ENCODE measurements around the gene ZIC2.

The ZIC2 gene

DNA sequence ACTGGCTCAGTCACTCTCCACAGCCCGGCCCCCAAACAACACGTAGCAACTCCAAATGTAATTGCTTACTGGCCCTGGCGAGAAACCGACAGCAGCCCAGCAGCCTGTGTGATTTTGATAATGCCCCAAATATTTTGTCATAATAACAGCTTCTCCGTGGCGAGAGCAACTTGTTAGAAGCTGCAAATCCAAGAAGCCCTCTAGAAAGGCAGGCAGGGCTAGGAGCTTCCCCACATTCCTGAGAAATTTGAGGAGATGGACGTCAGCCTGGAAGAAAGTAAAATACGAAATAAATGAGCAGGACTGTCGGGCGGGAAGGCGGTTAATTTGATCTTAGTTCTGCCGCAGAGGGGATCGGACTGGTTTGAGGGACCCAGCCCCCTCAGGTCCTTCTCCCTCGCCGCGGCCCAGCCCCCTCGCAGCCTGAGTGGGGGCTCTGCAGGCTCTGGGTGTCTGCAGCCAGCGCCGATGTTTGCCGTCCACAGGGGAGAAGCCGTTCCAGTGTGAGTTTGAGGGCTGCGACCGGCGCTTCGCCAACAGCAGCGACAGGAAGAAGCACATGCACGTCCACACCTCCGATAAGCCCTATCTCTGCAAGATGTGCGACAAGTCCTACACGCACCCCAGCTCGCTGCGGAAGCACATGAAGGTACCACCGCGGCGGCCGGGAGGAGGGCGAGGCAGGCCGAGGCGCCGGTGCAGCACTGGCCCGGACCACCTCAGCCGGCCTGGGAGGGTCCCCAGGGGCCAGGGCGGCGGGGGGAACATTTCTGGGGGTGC is 3.1 kb downstream of the ZIC2 start:
- in situ Hi-C loops (cut with MboI; ENCODE audit: low sequenced_read_pairs): no loop called here

DNA sequence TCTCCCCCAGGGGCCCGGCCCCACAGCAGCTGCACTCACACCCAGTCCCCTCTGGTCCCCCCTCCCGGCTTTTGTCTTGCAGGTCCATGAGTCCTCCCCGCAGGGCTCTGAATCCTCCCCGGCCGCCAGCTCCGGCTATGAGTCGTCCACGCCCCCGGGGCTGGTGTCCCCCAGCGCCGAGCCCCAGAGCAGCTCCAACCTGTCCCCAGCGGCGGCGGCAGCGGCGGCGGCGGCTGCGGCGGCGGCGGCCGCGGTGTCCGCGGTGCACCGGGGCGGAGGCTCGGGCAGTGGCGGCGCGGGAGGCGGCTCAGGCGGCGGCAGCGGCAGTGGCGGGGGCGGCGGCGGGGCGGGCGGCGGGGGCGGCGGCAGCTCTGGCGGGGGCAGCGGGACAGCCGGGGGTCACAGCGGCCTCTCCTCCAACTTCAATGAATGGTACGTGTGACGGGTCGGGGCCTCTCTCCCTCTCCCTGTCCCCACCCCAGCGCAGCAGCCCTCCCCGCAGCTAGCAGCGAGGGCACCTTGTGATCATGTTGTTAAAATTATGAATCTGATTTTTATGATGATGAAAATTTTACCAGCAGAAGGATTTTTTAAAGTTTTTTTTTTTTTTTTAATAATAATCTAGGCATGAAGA is 3.8 kb downstream of the ZIC2 start:
- in situ Hi-C loops (cut with MboI; ENCODE audit: low sequenced_read_pairs): no loop called here

DNA sequence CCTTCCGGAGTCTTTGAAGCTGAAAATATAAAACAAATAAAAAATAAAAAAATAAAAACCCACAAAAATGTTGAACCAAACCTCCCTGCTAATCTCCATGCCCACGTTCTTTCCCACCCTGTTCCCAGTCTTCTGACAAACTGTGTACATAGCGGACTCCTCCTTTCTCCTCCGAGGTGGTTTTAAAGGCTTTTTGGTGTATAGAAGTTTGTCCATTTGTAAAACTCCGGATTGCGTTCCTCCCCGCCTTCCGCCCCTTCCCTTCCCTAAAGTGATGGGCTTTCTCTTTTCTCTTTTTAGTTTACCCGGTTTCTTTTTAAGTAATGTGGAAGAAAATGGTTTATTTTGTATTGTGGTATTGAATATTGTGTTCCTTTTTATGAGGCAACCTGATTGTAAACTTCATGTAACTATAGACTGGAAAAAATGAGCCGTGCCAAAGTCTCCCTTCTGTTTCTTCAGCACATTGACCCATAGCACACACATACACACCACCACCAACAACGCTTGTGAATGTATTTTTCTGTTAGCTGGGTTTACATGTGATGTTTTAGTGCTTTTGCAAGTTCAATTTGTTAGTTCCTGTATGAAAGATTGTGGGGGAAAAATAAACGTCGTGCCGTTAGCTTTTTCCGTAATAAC is 4.4 kb downstream of the ZIC2 start:
- in situ Hi-C loops (cut with MboI; ENCODE audit: low sequenced_read_pairs): no loop called here

DNA sequence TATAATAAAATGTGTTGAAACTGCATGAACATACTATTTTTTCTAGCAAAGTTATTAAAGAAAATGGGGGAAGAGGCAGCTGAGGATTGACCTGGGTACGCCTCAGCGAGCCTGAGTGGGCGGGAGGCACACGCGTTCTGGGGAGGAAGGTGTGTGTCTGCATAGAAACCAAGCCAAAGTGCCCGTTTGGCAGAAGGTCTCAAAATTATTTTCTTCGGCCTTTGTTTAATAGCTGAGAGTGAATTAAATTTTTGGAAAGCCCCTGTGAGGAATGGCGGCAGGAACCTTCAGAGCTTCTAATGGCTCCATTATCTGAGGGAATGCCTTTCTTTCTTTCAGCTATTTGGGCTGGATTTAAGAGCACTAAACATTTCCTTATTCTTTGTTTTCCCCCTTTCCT is 5.2 kb downstream of the ZIC2 start:
- in situ Hi-C loops (cut with MboI; ENCODE audit: low sequenced_read_pairs): no loop called here

DNA sequence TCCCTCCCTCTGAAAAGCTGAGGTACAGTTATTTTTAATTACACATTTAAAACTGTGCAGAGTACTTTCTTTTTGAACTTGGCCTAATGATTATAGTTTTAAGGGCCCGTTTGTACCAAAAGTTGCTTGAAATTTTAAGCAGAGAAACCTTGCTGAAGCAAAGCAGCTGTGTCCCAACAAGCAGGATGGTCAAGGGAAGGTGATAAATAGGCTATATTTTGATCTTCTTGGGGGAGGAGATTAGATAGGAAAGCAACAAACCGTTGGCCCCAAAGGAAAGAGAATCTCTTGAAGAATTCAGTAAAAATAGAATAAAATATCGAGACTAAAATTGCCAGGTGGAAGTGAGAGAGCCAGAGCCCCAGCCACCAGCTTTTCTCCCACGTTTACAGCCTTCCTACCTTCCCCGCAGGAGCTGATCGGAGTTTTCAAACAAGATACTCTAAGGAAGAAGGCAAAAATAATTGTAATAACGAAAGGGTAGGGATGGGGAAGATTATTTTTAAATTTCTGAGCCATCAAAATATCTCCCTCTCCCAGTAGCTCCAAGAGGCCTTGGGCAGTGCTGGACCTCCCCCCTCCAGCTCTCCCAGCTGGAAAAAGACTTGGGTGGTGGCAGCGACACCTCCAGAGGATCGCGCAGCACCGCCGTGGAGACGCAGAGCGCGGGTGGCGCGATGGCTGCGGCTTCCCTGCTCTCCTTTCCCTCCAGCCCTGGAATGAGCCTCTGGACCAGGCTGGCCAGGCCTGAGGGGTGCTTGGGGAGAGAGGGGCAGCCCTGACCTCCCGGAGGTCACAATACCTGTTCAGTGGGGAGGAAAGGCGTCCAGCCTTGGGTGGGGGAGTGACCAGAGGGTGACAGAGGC is 5.8 kb downstream of the ZIC2 start:
- in situ Hi-C loops (cut with MboI; ENCODE audit: low sequenced_read_pairs): no loop called here

DNA sequence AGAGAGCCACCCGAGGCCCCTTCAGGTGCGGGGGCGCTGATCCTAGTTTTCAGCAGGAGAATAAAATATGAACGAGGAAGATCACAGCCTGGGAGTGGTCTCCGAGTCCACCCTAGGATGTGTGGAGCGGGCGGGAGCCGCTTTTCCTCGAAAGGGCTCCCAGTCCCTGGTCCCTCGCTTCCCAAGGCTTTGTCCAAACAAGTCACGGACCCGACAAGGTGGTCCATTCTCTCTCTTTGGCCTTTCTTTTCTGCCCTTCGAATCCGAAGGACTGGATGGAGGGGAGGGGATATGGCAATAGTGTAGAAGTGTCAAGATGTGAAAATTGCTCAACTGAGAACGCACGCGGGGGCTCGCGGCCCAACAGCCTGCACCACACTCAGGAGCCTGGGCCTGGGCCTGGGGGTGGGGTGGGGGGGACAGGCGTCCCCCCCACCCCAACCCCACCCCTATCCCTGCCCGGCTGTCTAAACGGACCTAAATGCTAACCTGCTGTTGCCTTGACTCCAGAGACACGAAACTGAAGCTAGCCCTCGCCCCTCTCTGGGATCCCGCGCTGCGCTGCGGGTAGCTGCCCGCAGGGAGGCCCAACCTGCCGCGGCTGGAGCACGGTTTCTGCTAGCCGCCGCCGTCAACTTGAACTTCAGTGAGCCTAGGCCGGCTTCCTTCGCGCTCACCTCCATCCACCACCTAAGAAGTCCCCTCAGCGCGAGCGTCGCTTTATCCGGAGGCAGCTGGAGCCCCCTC is 7.1 kb downstream of the ZIC2 start:
- in situ Hi-C loops (cut with MboI; ENCODE audit: low sequenced_read_pairs): no loop called here

DNA sequence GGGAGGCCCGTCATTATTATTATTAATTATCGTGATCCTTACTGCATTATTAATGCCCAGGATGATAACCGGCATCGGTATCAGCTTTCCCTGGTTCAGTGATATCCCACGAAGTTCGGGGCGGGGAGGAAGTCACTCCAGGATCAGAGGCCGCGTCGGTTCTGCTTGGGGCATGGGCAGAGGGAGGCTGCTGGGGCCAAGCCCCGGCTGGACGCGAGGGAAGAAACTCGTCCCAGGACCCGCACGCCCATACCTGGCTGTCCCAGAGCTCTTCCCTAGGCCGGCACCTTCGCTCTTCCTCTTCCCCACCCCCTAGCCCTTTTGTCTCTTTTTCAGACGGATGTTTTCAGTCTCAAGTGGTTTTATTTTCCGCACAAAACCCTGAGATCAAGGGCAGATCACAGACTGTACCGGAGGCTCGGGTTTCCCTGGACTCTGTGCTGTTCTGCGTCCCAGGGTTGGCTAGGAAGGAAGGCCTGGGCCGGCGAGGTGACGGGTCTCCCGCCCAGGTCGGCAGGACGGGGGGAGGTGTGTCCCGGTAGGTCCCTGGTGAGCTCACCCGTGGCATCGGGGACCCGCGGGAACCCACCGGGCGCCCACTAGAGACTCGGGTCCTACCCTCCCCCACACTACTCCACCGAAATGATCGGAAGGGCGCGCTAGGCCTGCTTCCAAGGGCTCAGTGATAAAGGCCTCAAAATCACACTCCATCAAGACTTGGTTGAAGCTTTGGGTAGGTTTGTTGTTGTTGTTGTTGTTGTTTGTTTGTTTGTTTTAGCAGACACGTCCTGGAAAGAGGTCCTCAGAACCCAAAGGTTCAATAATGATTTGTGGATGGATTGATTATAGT is 7.9 kb downstream of the ZIC2 start:
- in situ Hi-C loops (cut with MboI; ENCODE audit: low sequenced_read_pairs): no loop called here

DNA sequence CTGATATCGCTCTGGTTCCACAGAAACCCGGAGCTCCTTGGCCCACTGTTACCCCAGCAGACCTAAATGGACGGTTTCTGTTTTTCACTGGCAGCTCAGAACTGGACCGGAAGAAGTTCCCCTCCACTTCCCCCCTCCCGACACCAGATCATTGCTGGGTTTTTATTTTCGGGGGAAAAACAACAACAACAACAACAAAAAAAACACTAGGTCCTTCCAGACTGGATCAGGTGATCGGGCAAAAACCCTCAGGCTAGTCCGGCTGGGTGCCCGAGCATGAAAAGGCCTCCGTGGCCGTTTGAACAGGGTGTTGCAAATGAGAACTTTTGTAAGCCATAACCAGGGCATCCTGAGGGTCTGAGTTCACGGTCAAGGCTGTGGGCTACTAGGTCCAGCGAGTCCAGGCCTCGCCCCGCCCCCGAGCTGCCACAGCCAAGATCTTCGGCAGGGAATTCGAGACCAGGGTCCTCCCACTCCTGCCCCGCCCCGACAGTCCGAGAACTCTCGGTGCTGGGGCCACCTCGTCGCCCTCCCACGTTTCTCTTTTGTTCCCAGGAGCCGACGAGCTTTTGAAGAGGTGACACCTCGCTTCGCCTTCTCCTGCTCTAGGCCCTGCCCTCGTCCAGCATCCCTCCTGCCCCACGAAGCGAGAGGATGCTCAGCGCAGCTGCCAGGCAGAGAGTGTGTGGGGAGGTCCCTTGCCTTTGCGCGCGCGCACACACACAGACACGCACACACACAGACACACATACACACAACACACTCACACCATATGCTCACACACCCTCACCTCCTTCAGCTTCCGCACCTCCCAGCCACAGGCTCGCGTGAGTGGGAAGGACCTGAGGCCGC is 8.8 kb downstream of the ZIC2 start:
- in situ Hi-C loops (cut with MboI; ENCODE audit: low sequenced_read_pairs): no loop called here

DNA sequence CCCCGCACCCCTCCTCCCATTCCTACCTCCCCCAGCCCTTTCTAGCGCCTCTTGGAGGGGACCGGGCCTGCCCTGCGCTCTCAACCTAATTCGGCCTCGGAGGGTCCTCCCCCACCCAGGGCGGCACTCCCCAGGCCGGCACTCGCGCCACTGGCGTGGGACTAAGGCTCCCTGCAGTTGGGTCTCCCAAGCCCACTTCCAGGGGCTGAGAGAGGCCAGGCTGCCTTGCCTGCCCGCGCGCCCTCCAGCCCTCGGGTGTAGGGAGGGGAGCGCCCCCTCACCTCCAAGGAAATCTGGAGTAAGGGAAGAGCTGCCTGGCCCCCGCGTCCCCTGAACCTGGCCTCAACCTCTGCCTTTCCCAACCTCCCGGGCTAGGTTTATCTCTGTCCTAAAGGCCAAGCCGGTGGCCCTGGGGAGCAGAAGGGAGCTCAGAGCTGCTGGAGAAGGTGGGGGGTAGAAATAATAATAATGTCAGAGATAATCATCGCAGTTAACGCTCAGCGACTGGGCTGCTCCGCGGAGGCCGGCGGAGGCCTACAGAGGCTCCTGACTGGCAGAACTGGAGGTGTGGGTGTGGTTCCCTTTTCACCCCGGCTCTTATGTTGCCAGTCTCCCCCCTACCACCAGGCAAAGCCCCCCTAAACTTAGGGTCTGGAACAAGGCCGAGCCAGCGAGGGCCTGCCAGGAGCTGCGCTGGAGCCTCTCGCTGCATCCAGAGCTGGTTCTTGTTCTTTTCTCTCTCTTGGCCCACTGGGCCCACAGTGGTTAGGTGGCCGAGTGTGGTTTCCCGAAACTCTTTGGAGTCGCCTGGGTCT is 9.6 kb downstream of the ZIC2 start:
- in situ Hi-C loops (cut with MboI; ENCODE audit: low sequenced_read_pairs): no loop called here

DNA sequence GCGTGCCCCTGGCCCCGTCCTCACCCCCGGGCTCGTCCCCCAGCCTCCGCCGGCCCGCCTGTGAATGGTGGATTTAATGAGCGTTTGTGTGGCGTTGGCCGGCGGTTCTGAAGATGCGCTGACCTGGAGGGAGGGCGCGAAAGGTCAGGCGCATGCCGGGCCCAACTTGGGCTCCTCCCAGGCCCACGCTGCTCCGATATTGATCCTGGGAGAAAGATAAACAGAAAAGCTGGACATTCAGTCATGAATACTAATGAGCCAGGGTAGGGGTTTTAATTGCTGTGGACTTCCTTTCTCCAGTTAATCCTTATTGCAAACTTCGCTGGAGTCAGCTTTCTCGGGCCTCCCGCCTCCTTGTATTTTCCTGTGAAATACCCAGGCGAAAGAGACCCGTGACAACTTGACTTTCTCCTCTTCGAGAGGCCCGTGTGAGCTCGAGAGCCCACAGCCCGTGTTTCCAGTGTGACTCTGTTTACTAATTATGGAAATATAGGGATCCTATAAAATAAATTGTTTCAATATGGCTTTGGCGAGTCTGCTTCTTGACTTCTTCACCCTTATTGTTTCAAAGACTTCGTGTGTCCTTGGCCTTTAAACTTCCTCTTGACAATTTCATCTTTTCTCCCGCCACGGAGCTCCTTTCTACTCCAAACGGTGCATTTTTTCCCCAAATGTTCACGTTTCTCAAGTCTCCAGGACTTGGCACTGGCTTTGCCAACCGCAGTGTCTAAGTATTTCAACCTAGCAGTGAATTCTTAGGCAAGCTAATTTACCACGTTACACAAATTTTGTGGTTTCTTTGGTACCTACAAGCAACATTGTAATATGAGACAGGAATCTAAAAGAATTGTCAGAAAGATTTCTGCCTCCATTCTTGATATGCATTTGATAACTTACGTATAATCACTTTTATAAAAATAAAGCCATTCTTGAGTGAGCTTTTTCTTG is 10.5 kb downstream of the ZIC2 start:
- in situ Hi-C loops (cut with MboI; ENCODE audit: low sequenced_read_pairs): no loop called here

DNA sequence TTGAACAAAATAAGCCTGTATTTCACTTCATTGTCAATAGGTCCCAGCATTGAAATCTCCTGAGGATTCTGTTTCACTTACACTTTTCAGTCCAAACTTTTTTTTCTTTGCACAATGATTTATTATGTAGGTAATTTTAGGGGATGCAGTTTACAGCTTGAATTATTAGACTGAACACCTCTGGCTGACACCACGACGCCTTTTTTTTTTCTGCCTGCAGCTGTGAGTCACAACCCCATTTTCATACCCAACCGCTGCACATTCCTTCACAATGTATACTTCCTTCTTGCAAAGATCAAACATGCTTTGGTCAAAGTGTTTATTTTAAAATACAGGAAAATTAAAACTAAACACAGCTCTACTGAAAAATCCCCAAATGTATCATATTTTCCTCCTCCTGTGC is 11.4 kb downstream of the ZIC2 start:
- in situ Hi-C loops (cut with MboI; ENCODE audit: low sequenced_read_pairs): no loop called here

DNA sequence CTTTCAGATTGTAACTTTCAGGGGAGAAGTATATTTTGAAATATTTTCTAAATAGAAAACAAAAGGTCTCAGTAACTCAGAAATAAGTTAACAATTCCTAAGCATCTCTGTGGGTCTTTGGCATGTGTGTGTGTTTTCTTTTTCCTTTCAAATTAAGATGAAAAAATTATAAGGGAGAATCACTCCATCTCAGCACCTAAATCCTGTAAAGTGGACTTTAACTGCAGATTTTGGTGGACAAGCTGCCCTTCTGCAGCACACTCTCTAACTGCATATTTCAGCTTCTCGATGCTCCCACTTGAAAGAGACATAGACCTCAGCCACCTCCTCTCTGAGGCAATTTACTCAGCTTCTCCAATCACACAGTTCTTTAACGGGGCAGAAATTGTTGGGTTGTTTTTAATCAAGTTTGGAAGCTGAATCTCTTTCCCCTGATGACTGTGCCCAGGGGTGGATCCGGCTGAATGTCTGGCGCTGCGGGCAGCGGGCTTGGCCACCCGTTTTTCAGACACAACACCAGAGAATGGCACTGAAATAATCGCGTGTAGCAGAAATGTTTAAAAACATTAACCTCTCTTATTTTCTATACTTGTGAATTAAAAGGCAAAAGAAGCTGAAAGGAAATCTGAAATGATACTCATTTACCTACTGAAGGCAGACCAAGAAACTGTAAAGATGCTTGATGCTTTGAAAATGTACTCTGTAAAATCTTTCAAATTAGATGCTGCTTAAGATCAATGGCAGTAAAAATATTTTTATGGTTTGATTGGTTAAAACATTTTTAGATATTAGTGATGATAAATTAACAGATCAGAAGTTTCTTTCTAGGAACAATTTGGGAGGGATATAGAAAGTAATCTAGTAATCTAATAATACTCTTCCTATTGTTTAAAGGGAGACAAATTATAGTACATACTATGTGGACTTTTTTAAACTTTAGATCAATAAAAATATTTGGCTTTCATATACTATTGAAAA is 12.4 kb downstream of the ZIC2 start:
- in situ Hi-C loops (cut with MboI; ENCODE audit: low sequenced_read_pairs): no loop called here

DNA sequence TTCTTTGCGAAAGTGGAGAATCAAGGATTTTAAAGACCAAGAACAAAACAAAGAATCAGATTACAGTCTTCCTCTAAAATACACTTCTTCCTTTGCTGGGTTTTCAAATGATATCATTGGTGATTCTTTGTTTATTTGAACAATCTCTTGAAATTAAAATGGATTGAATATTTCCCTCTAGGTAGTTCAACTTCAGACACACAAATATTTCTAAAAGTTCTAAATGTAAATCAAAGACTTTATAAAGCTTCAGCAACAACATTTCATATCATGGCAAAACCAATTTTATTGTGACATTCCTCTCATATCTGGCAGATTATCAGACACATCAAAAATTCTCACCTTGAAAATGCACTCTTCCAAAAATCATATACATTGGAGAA is 13.0 kb downstream of the ZIC2 start:
- in situ Hi-C loops (cut with MboI; ENCODE audit: low sequenced_read_pairs): no loop called here

DNA sequence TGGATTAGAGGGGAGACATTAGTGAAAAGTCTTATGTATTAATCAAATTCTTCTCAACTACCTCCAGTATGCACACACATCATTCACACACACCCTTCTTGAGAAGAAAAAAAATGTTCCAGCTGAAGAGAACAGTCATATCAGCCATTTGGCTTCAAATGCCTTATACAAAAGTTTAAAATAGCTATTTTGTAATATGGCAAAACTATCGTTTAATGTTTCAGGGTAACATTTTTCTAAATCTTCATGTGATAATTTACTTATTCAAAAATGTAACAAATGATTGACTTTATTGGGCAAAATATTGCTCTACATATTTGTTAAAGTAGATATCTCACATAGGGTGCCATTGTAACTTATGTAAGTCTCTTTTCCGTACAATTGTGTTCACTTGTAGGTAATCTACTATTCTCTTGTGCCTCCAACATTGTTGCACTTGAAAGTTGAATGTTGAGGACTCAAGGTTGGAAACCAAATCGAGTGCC is 13.6 kb downstream of the ZIC2 start:
- in situ Hi-C loops (cut with MboI; ENCODE audit: low sequenced_read_pairs): no loop called here

DNA sequence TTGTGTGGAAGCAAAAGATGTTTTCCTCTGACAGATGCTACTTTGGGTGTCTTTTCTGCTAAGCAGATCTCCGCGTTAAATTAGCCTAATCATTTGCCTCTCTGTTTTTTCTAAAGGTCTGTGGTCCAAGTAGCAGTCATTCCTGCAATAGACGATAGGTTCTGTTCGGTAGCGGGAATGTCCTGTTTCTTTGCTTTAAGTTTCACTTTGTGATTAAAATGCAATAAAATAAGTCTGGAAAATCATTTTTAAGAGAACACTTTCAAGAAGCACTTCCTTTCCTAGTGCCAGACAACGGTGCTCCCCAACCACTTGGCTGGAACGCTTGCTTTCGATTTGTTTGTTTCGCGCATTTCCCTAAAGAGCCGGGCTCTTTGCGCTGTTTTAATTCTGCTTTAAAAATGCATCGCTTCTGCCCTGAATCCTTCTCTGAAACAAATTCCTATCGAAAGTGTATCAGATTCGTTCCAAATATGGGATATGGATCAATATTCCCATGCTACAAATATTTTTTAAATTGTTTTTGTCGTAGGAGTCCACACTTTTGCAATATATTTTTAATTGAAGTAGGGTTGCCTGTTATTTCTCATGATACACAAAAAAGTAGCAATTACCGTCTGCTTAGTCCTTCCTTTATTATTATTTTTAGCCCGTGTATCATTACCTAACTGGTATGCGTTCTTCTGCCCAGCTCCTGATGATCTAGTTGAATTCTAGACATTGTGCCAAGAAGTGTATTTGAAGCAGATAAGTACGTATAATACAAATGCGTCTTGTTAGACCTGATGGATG is 14.2 kb downstream of the ZIC2 start:
- in situ Hi-C loops (cut with MboI; ENCODE audit: low sequenced_read_pairs): no loop called here

All from HL-60/S4 (cell line).